Activated naive CD4-positive, alpha-beta T cell treated with anti-CD3 and anti-CD28 coated beads for 36 hours (primary cell): ENCODE measurements around the gene MMP21. TPM values are rescaled to one million over a fixed set of nuclear protein-coding genes. Genes with fewer than 3 reads are reported as not detected.

ENCODE experiments used
- CTCF ChIA-PET: fragments of 350-600 bp; sonication (Branson Sonifier 250); formaldehyde crosslinking; loops from one replicate; lab custom pipeline; 2021; ENCODE audit warnings: antibody characterized with exemption; lab: Charles Lee
- DNase-seq: peaks from one replicate; pipeline ENCODE4 v3.0.0-alpha.2; 2020
- H3K27ac Mint-ChIP-seq: one replicate; pipeline ENCODE4 v1.8.0; 2021; ENCODE audit warnings: mild to moderate bottlenecking, mixed read lengths
- H3K27me3 Mint-ChIP-seq: one replicate; pipeline ENCODE4 v1.8.0; 2021; ENCODE audit warnings: low read depth, mixed read lengths
- H3K36me3 Mint-ChIP-seq: one replicate; pipeline ENCODE4 v1.8.0; 2021; ENCODE audit warnings: low read depth, mixed read lengths
- H3K4me1 Mint-ChIP-seq: one replicate; pipeline ENCODE4 v1.8.0; 2021; ENCODE audit warnings: low read depth, mixed read lengths
- H3K4me3 Mint-ChIP-seq: one replicate; pipeline ENCODE4 v1.8.0; 2021; ENCODE audit warnings: mild to moderate bottlenecking, moderate library complexity, mixed read lengths
- H3K9me3 Mint-ChIP-seq: one replicate; pipeline ENCODE4 v1.8.0; 2021; ENCODE audit warnings: mixed read lengths
- intact Hi-C: fragments of 100-400 bp; cut with micrococcal nuclease; formaldehyde crosslinking; loops from one replicate; pipeline ENCODE4 v1.15.1; 2023
- total RNA-seq, 2 experiments: library from RNA; stranded (reverse); gene quantifications; one replicate each; pipeline ENCODE4 v1.2.3, GENCODE V29; 2021

MMP21 gene, protein sequence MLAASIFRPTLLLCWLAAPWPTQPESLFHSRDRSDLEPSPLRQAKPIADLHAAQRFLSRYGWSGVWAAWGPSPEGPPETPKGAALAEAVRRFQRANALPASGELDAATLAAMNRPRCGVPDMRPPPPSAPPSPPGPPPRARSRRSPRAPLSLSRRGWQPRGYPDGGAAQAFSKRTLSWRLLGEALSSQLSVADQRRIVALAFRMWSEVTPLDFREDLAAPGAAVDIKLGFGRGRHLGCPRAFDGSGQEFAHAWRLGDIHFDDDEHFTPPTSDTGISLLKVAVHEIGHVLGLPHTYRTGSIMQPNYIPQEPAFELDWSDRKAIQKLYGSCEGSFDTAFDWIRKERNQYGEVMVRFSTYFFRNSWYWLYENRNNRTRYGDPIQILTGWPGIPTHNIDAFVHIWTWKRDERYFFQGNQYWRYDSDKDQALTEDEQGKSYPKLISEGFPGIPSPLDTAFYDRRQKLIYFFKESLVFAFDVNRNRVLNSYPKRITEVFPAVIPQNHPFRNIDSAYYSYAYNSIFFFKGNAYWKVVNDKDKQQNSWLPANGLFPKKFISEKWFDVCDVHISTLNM
- not detected for total RNA-seq

DNA sequence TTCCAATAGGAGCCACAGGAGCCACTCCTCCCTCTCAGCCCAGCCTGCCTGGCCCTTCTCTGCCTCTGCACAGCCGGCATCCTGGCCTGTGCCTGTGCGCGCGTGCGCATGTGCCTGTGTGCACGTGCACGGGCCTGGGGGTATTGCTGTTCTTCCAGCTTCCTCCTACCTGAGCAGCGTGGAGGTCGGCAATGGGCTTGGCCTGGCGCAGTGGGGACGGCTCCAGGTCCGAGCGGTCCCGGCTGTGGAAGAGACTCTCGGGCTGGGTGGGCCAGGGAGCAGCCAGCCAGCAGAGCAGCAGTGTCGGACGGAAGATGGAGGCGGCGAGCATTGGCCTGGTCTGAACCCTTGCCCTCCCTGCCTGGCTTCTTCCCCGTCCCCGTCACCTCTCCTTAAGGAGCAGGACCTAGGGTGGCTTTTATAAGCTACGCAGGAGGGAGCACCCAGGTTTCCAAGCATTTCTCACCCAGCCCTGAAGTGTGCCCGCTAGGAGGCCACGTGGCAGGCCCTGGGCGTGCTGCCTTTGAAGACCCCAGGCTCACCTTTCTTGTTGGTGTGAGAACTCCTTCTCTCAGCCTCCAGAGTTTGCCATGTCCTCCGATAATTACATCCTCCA is at the start of gene MMP21:
Gene MMP21, minus strand, starts transcription at position 331 of the 616 bp plus-strand sequence. Its CDS starts 0 bp downstream, at position 331.
- intact Hi-C loops: no loop called here
- H3K36me3 Mint-ChIP-seq: no peaks in the 10 kb centered on the region
- no peak within 1 kb of the TSS for H3K4me3 Mint-ChIP-seq
- no peak for DNase-seq
- peaks cover 2% of the 10 kb centered on the region for H3K27me3 Mint-ChIP-seq
- CTCF ChIA-PET: no interaction called here
- no peak within 1 kb of the TSS for H3K27ac Mint-ChIP-seq
- H3K4me1 Mint-ChIP-seq: no peaks in the 10 kb centered on the region
- H3K9me3 Mint-ChIP-seq: no peaks in the 10 kb centered on the region

DNA sequence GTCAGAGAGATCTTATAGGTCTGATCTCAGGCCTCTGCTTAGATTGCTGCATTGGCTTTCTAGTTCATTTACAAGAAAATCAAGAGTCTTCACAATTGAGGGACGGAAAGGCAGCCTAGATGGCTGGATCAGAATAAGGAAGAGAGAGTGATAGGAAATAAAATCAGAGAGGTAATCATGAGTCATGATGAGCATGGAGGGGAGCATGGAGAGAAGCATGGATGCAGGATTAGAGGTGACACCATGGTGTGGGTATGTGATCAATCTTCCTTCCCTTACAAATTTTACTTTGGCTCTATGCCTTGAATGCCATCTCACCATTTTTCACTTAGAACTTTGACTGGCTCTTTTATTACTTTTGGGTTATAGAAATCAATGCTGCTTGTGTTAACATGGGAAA is 49.1 kb upstream of the MMP21 start:
- Mint-ChIP-seq H3K9me3 (no peaks in the 10 kb centered on the region), H3K4me3 (no peak overlapping the region), H3K4me1 (peaks cover 40% of the 10 kb centered on the region), H3K27me3 (no peaks in the 10 kb centered on the region), H3K36me3 (peaks cover 26% of the 10 kb centered on the region), H3K27ac (no peak overlapping the region)
- DNase-seq: no peak
- intact Hi-C loops: loop anchor here (5.0 to 10.0 kb wide), 2 partner anchors 1022 to 1360 kb away; partner anchors contain the start of genes ABRAXAS2 and LHPP
- CTCF ChIA-PET: no interaction called here

DNA sequence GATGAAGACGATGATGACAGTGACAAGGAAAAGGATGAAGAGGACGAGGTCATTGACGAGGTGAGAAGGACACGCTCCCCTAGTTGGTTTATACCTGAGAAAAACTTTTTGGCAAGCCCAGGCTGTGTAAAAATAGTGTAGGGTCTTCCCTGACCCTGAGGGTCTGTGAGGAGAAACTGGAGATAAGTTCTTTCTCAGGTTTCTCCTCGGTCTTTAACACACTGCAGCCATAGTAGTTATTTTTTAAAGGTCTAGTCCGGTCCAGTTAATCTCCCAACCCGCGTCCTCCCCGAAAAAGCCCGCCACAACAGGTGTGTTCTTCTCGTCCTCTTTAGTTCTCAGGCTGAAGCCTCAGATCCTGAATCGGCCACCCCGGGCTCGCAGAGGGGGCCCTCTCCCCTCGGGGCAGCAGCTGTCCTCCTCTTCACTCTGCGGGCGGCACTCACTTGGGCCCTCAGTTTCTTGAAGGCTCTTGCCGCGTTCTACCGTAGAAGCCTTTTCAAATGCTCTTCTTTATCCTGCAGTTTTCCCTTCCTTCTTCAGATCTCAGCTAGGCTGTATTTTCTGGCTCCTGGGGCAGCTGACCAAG is 48.1 kb upstream of the MMP21 start:
- no peak overlapping the region for H3K4me3 Mint-ChIP-seq
- peaks cover 19% of the 10 kb centered on the region for H3K36me3 Mint-ChIP-seq
- intact Hi-C loops: loop anchor here (1.0 to 10.0 kb wide), 5 partner anchors 73 to 1359 kb away; partner anchors contain the start of genes ABRAXAS2, EDRF1, FANK1 and LHPP
- CTCF ChIA-PET: no interaction called here
- no peaks in the 10 kb centered on the region for H3K27me3 Mint-ChIP-seq
- no peak overlapping the region for H3K27ac Mint-ChIP-seq
- peak; percentile 9 for DNase-seq
- H3K9me3 Mint-ChIP-seq: no peaks in the 10 kb centered on the region
- H3K4me1 Mint-ChIP-seq: peaks cover 33% of the 10 kb centered on the region

DNA sequence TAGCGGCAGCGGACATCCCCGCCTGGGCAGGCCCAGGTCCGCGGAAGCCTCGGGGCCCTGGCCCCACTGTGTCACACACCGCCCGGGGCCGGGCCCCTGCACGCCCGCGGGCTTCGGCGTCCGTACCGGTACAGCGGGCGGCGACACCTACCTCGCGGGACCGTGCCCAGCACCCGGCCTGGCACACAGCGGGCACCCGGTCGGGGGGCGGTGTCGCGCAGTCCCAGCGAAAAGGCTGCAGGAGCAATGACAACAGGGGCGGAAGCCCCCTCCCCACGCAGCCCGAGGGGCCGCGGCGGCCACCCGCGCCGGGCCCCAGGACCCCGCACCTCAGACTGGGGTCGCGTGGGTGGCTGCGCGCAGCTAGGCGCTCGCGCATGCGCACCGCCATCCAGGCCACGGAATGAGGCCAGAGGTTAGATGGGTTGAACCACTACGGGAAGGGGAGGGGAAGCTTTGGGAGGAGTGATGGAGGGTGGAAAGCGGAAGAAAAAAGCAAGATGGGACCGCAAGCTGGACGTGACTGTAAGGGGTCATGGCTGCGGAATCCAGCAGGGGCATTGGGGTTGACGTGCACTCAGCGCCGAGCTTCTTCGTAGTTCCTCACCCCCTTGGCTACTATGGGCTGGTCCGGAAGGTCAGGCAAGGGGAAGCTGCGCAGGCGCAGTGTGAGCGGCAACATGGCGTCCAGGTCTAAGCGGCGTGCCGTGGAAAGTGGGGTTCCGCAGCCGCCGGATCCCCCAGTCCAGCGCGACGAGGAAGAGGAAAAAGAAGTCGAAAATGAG is 47.4 kb upstream of the MMP21 start, which contains the start of the genes BCCIP and UROS:
Gene BCCIP, plus strand, starts transcription at position 669 of the 785 bp plus-strand sequence. Its CDS starts 12 bp downstream, at position 681.
Gene UROS, minus strand, starts transcription at position 381 of the 785 bp plus-strand sequence. CDS start 6,759 bp downstream, outside the sequence.
- DNase-seq: peak; percentile 90
- intact Hi-C loops: loop anchor here (1.0 to 10.0 kb wide), 5 partner anchors 73 to 1358 kb away; partner anchors contain the start of genes ABRAXAS2, EDRF1, FANK1 and LHPP
- peaks cover 14% of the 10 kb centered on the region for H3K36me3 Mint-ChIP-seq
- no peaks in the 10 kb centered on the region for H3K9me3 Mint-ChIP-seq
- H3K4me3 Mint-ChIP-seq: peak within 1 kb of the TSS; percentile 75
- peak within 1 kb of the TSS; percentile 66 for H3K27ac Mint-ChIP-seq
- H3K4me1 Mint-ChIP-seq: peaks cover 28% of the 10 kb centered on the region
- no peaks in the 10 kb centered on the region for H3K27me3 Mint-ChIP-seq
- CTCF ChIA-PET: no interaction called here

DNA sequence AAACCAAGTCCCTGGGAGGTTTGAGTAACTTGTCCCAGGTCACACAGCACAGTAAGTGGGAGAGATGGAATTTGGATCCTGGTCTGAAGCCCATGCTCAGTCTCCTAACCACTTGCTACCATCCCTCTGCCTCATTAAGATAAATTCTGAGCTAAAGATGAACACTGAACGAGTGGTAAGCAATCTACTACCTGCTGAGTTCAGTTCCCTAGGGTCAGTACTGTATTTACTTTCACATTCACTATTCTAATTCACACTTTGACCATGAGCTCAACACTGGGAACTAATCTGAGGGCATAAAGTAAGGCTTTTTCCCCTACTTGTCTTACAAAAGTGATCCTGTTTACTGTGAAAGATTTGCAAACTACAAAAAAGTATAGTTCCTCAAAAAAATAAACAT is 45.1 kb upstream of the MMP21 start:
- intact Hi-C loops: loop anchor here (5.0 to 10.0 kb wide), 2 partner anchors 1018 to 1356 kb away; partner anchors contain the start of genes ABRAXAS2 and LHPP
- no peak for DNase-seq
- Mint-ChIP-seq H3K9me3 (no peaks in the 10 kb centered on the region), H3K4me3 (no peak overlapping the region), H3K4me1 (peaks cover 18% of the 10 kb centered on the region), H3K36me3 (peaks cover 6% of the 10 kb centered on the region), H3K27ac (no peak overlapping the region), H3K27me3 (no peaks in the 10 kb centered on the region)
- CTCF ChIA-PET: no interaction called here

DNA sequence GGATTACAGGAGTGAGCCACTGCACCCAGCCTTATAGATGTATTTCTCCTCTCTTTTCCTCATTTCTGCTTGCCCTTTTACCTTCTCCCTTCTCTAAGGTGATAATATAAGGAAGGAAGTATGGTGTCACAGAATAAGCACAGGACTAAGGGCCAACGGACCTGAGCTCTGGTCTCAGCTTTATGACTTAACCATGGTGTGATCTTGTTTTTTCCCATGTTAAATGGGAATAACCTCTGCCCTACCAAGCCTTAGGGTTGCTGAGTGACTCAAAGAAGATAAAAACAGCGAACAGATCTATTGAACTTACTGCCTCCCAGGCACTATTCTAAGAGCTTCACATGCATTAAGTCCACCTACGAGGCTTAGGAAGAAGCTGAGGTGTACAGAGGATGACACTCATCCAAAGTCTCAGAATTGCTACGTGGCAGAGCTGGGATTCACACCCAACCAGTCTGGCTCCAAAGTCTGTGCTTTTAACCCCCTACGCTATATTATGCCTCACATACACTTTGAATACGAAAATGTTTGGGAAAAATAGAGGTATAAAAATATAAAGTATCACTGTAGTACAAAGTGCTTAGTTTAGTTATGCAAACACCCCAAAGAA is 41.8 kb upstream of the MMP21 start:
- no peak overlapping the region for H3K4me3 Mint-ChIP-seq
- no peak for DNase-seq
- CTCF ChIA-PET: no interaction called here
- no peaks in the 10 kb centered on the region for H3K9me3 Mint-ChIP-seq
- intact Hi-C loops: no loop called here
- peaks cover 18% of the 10 kb centered on the region for H3K4me1 Mint-ChIP-seq
- peaks cover 18% of the 10 kb centered on the region for H3K36me3 Mint-ChIP-seq
- no peaks in the 10 kb centered on the region for H3K27me3 Mint-ChIP-seq
- no peak overlapping the region for H3K27ac Mint-ChIP-seq

DNA sequence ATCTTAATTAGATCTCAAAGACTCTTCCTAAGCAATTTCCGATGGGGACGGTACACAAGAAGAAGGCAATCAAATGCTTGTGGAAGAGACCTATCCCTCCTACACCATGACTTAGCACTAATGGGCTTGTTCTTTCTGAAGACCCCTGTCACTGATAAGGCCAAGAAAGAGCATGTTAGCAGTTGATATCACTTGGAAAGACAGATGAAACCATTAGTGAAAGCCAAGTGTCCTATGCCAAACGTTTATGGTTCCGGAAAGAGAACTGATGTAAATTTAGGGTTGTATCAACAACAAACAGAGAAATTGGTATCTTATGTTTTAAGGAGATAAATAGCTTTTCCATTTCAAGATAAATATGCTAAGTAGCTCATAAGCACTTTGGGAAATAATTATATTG is 40.9 kb upstream of the MMP21 start:
- intact Hi-C loops: no loop called here
- Mint-ChIP-seq H3K9me3 (no peaks in the 10 kb centered on the region), H3K36me3 (peaks cover 16% of the 10 kb centered on the region), H3K27ac (no peak overlapping the region), H3K4me3 (no peak overlapping the region), H3K27me3 (no peaks in the 10 kb centered on the region), H3K4me1 (peaks cover 13% of the 10 kb centered on the region)
- DNase-seq: no peak
- CTCF ChIA-PET: no interaction called here

DNA sequence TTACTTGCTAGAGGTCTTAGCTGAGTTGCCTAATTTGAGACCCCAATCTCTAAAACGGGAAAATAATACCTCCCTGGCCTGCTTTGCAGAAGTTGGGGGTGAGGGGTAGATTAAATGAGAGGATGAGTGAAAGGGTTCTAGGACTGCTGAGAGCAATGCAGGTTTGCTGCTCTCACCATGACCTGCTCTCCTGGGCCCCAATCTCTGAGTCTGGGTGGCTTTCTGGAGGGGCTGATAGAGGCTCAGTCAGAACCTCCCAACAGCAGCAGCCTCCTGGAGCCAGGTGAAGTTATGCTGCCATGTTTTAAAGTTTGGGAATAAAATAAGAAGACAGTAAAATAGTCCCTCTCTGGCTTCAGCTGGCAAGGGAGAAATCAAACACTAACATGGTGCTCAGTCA is 40.1 kb upstream of the MMP21 start:
- DNase-seq: no peak
- H3K4me3 Mint-ChIP-seq: no peak overlapping the region
- CTCF ChIA-PET: no interaction called here
- H3K27me3 Mint-ChIP-seq: no peaks in the 10 kb centered on the region
- no peaks in the 10 kb centered on the region for H3K9me3 Mint-ChIP-seq
- no peak overlapping the region for H3K27ac Mint-ChIP-seq
- intact Hi-C loops: no loop called here
- H3K4me1 Mint-ChIP-seq: peaks cover 7% of the 10 kb centered on the region
- H3K36me3 Mint-ChIP-seq: peaks cover 18% of the 10 kb centered on the region

DNA sequence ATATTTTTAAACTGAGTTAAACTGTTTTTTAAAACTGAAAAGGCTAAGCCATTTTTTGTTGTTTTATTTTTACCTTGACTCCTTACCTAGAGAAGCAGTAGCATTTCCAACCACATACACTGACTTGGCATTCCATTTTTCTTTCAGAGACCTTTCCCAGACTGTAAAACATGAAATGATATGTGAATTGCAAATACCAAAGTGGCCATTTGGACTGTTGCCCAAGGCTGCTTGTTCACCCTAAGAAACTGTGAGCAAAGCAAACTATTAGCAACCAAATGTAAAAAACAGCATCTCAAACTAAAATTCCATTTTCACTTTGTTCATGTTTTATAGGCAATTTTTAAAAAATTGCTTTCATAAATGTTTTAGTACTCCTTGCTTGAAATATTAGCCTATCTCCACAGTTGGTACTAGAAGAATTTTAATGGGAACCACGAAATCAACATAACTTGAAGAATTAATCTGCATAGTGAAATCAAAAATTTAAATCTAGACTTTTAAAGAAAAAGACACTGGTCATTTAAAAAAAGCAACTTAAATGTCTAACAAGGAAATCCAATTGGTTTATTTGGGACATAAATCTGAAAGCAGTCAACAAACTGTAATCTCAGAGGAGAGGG is 36.6 kb upstream of the MMP21 start:
- intact Hi-C loops: no loop called here
- no peak for DNase-seq
- no peaks in the 10 kb centered on the region for H3K9me3 Mint-ChIP-seq
- CTCF ChIA-PET: no interaction called here
- no peaks in the 10 kb centered on the region for H3K4me1 Mint-ChIP-seq
- peaks cover 29% of the 10 kb centered on the region for H3K36me3 Mint-ChIP-seq
- H3K27ac Mint-ChIP-seq: no peak overlapping the region
- no peaks in the 10 kb centered on the region for H3K27me3 Mint-ChIP-seq
- H3K4me3 Mint-ChIP-seq: no peak overlapping the region

DNA sequence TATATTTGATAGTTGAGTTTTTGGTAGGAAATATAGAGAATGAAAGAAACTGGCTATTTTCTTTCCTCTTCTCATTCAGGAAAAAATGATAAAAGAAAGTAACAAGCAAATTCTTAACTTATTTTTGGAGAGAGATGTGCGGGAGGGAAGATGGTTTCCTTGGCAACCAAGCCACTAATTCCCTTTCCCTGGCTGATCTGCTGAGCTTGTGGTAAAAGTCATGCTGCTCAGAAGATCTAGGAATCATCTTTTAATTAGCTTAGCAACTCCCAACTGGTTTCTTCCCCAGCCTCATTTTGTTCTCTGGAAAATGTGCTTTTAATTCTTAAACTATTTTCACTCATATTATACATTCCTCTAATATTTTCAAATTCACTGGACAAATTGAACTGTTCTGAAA is 35.6 kb upstream of the MMP21 start:
- H3K27ac Mint-ChIP-seq: no peak overlapping the region
- DNase-seq: no peak
- intact Hi-C loops: no loop called here
- no peaks in the 10 kb centered on the region for H3K27me3 Mint-ChIP-seq
- no peaks in the 10 kb centered on the region for H3K4me1 Mint-ChIP-seq
- H3K4me3 Mint-ChIP-seq: no peak overlapping the region
- peaks cover 35% of the 10 kb centered on the region for H3K36me3 Mint-ChIP-seq
- H3K9me3 Mint-ChIP-seq: no peaks in the 10 kb centered on the region
- CTCF ChIA-PET: interaction anchor here (0.9 kb wide), 1 partner anchor 14 kb away, joined by 3 read pairs; no protein-coding TSS in a partner anchor

DNA sequence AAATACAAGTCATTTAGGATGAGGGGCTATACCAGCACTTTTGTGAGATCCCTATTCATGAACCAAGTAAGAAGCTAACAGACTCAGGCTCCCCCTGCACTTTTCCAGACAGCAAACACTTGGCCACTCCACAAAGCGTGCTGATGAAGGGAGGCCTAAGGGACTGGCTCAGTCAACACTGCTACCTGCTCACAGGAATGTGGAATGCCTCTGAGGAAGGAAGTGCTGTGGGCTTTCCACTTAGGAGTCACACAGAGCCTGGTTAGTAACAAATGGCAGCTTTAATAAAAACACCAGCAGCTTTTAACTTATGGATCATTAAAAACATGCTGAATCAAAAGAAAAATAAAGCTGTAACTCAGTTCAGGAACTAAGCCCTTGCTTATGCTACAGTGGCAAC is 32.4 kb upstream of the MMP21 start:
- Mint-ChIP-seq H3K36me3 (peaks cover 24% of the 10 kb centered on the region), H3K4me3 (no peak overlapping the region), H3K4me1 (no peaks in the 10 kb centered on the region), H3K9me3 (no peaks in the 10 kb centered on the region), H3K27me3 (no peaks in the 10 kb centered on the region), H3K27ac (no peak overlapping the region)
- CTCF ChIA-PET: no interaction called here
- DNase-seq: no peak
- intact Hi-C loops: no loop called here
